CD4-positive, CD25-positive, alpha-beta regulatory T cell (primary cell): ENCODE data around the gene THUMPD3. TPM values are rescaled to one million over a fixed set of nuclear protein-coding genes. Genes with fewer than 3 reads are reported as not detected.

ENCODE experiments used
- ATAC-seq, 2 donors: fragments of 150-1000 bp; cut with Tn5 transposase; one replicate each; pipeline ENCODE4 v1.10.0; 2021; ENCODE audit warnings: low read depth in 2 of 2, moderate number of reproducible peaks in 2 of 2, moderate library complexity in 1 of 2
- DNase-seq, 3 donors: peaks; one replicate each; pipeline versions ENCODE4 v3.0.0 to v3.0.0-alpha.2; 2012 to 2022; ENCODE audit warnings: mixed read lengths in 1 of 3
- H3K27ac ChIP-seq: one replicate; pipeline ENCODE4 v1.7.0; 2013; ENCODE audit warnings: mild to moderate bottlenecking, low read length; ENCODE audit not compliant: insufficient read depth, poor library complexity, severe bottlenecking
- H3K27me3 ChIP-seq: one replicate; pipeline ENCODE4 v1.7.0; 2013; ENCODE audit warnings: low read length; ENCODE audit not compliant: control insufficient read depth, insufficient read depth
- H3K36me3 ChIP-seq: one replicate; pipeline ENCODE4 v1.7.0; 2013; ENCODE audit warnings: mild to moderate bottlenecking, low read length, moderate library complexity; ENCODE audit not compliant: control insufficient read depth, insufficient read depth
- H3K4me1 ChIP-seq: 2 replicates; pipeline ENCODE4 v1.7.0; 2013; ENCODE audit warnings: mild to moderate bottlenecking, low read length; ENCODE audit not compliant: insufficient read depth, control insufficient read depth, poor library complexity, severe bottlenecking
- H3K4me3 ChIP-seq: one replicate; pipeline ENCODE4 v1.7.0; 2013; ENCODE audit warnings: low read depth, mild to moderate bottlenecking, low read length, moderate library complexity
- H3K9me3 ChIP-seq, 2 experiments: 1 replicate in 1 of 2; 2 replicates in 1 of 2; pipeline ENCODE4 v1.7.0; 2013; ENCODE audit warnings: low read length in 2 of 2, mild to moderate bottlenecking in 1 of 2, moderate library complexity in 1 of 2; ENCODE audit not compliant: control insufficient read depth in 2 of 2
- H3K27ac Mint-ChIP-seq, 3 donors: one replicate each; pipeline ENCODE4 v1.8.0; 2020 to 2022; ENCODE audit warnings: mild to moderate bottlenecking in 3 of 3, mixed read lengths in 3 of 3, moderate library complexity in 2 of 3
- H3K27me3 Mint-ChIP-seq: one replicate; pipeline ENCODE4 v1.8.0; 2022; ENCODE audit warnings: mild to moderate bottlenecking, mixed read lengths
- H3K36me3 Mint-ChIP-seq: one replicate; pipeline ENCODE4 v1.8.0; 2020; ENCODE audit warnings: mixed read lengths
- H3K4me1 Mint-ChIP-seq, 4 donors: one replicate each; pipeline ENCODE4 v1.8.0; 2020 to 2022; ENCODE audit warnings: mixed read lengths in 4 of 4, mild to moderate bottlenecking in 1 of 4
- H3K4me3 Mint-ChIP-seq, 4 donors: one replicate each; pipeline ENCODE4 v1.8.0; 2020 to 2022; ENCODE audit warnings: mild to moderate bottlenecking in 4 of 4, mixed read lengths in 4 of 4, moderate library complexity in 3 of 4
- H3K9me3 Mint-ChIP-seq, 7 donors: one replicate each; pipeline ENCODE4 v1.8.0; 2020 to 2022; ENCODE audit warnings: mixed read lengths in 7 of 7, mild to moderate bottlenecking in 3 of 7, moderate library complexity in 2 of 7
- polyA plus RNA-seq, 4 donors: library from polyadenylated mRNA; unstranded; fragments of 300-500 nt; fragmentation: Illumina TruSeq; gene quantifications; one replicate each; pipeline ENCODE4 v1.2.3, GENCODE V29; 2021
- total RNA-seq: library from RNA; stranded (reverse); gene quantifications from one replicate; pipeline ENCODE4 v1.2.3, GENCODE V29; 2022

The THUMPD3 gene
- total and polyA plus RNA-seq, 5 donors from 2014 or later: 17.9 to 40.2 (median 19.8) TPM

DNA sequence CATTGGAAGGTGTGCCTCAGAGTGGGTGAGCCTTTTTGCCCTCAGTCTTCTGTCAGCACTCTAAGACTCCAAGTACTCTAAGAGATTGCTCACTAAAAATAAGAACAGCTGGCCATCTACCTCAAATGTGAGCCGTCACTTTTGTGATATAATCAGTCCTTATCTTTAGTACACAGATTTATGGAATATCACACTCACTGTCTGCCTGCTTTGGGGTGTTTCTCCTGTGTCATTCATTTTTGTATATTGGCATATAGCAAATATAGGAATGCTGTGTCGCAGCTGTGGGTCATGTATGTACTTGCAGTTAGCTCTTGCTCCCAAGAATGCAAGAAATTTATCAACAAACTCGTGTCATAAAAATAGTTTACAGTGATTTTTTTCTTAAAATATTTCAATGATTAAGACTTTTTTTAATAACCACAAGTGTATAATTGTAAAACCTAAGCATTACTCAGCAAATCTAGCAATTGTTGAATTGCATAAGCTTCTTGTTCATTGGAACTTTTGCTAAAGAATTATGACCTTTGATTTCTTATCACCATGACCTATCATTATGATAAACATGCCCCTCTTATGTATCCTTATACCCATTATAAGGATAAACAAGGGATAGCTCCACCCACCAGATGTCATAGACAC lies 53.4 kb downstream of the THUMPD3 start:
- H3K36me3 Mint-ChIP-seq: peaks cover 6% of the 10 kb centered on the region
- Histone ChIP-seq H3K9me3 (no peaks in the 10 kb centered on the region), H3K27me3 (no peaks in the 10 kb centered on the region), H3K27ac (no peak overlapping the region), H3K36me3 (peaks cover 8% of the 10 kb centered on the region), H3K4me1 (peaks cover 39% of the 10 kb centered on the region), H3K4me3 (no peak overlapping the region)
- H3K4me3 Mint-ChIP-seq: no peak overlapping the region
- H3K4me1 Mint-ChIP-seq: peaks cover 37 to 70% (median 53%) of the 10 kb centered on the region in 4 donors
- no peaks in the 10 kb centered on the region for H3K27me3 Mint-ChIP-seq
- DNase-seq (no peak), ATAC-seq (no peak)
- peak overlapping the region; percentile 5 to 75 (median 34) for H3K27ac Mint-ChIP-seq
- H3K9me3 Mint-ChIP-seq: no peaks in the 10 kb centered on the region

DNA sequence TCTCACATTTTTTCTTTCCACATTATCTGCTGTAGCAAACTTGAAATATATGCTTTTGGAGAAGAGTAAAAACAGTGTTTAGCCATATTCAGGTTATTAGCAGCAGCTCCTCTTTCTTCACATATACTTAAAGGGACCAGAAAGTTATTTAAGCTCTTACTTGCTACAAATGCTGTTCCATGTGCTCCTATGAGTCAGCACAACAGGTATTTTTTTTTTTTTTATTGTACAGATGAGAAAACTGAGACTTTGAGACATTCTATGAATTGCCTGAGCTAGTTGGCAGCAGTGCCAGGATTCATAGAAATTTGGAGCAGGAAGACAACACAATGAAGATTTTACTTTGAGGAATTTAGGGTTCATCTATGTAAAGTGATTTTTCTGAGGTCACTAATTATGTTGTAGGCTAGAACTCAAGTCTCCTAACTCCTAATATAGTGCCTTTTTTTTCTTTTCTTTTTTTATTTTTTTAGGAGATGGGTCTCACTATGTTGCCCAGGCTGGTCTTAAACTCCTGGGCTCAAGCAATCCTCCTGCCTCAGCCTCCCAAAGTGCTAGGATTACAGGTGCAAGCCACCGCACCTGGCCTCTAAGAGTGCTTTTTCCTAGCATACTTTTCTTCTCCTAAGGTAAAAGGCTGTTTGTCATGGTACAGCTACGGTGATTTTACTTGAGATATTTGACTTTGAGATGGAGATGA lies 58.1 kb downstream of the THUMPD3 start:
- H3K4me1 Mint-ChIP-seq: peaks cover 36 to 60% (median 37%) of the 10 kb centered on the region in 4 donors
- no peaks in the 10 kb centered on the region for H3K9me3 Mint-ChIP-seq
- peak overlapping the region in 1 of 4 donors; percentile 32 for H3K4me3 Mint-ChIP-seq
- ATAC-seq: no peak
- peaks cover 15% of the 10 kb centered on the region for H3K36me3 ChIP-seq
- peak overlapping the region; percentile 8 to 94 (median 39) for H3K27ac Mint-ChIP-seq
- no peak overlapping the region for H3K27ac ChIP-seq
- DNase-seq: no peak
- peaks cover 33% of the 10 kb centered on the region for H3K4me1 ChIP-seq
- peaks cover 4% of the 10 kb centered on the region for H3K36me3 Mint-ChIP-seq
- no peaks in the 10 kb centered on the region for H3K27me3 ChIP-seq
- H3K9me3 ChIP-seq: no peaks in the 10 kb centered on the region
- no peaks in the 10 kb centered on the region for H3K27me3 Mint-ChIP-seq
- no peak overlapping the region for H3K4me3 ChIP-seq

DNA sequence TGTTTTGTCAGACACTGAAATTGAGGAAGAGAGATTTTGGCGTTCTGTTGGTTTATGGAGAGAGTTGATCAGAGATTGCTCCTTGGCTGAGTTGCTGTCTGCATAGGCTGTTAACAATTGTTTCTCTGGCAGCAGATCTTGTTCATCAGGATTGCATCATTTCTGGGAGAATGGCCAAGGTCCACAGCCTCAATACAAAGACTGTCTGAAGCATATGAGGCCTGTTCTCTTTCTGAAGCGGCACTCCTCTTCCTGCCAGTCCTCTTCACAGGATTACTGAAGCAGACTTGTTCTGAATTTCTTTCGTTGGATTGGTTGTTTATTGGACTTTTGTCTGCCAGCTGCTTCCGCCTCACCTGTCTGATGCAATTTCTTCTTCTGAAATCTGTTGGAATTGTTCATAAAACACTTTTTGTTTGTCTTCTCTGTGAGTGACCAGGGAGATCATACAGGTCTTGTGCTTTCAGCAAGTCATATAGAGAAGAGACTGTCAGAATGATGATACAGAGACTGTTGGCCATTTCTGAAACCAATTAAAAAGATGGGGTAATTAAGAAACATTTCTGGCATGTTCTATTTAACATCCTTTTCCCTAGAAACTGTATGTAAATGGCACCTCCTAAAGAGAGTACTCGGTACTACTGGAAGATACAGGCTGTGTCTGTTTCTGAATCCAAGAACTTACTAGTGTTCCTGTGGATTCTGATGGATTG lies 60.0 kb downstream of the THUMPD3 start:
- Histone ChIP-seq H3K9me3 (no peaks in the 10 kb centered on the region), H3K4me3 (no peak overlapping the region), H3K4me1 (peaks cover 26% of the 10 kb centered on the region), H3K27ac (peak overlapping the region; percentile 55), H3K36me3 (peaks cover 25% of the 10 kb centered on the region), H3K27me3 (no peaks in the 10 kb centered on the region)
- no peaks in the 10 kb centered on the region for H3K27me3 Mint-ChIP-seq
- peaks cover 4% of the 10 kb centered on the region for H3K36me3 Mint-ChIP-seq
- ATAC-seq (peak; percentile 69 to 78), DNase-seq (peak in 2 of 3 donors; percentile 35 to 49)
- peaks cover 28 to 54% (median 32%) of the 10 kb centered on the region in 4 donors for H3K4me1 Mint-ChIP-seq
- H3K27ac Mint-ChIP-seq: peak overlapping the region; percentile 28 to 94 (median 31)
- no peaks in the 10 kb centered on the region for H3K9me3 Mint-ChIP-seq
- H3K4me3 Mint-ChIP-seq: peak overlapping the region in 1 of 4 donors; percentile 5

DNA sequence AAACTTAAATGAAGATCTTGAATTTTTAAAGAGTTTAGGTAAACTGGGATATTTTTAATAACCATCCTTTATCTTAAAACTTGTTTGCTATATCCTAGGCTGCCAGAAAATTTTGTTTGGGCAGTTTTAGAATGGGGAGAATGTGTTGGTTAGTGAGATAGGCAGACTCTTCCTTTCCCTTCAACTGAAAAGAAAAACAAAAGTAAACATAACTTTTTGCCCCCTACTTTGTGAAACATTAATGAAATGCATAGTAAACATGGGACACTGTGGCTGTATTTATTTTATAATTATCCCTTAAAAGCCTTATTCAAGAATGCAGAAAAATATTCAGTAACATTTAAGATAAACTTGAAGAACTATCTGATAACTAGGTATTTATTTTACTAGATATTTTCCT lies 65.6 kb downstream of the THUMPD3 start:
- H3K27ac ChIP-seq: no peak overlapping the region
- H3K4me1 ChIP-seq: peaks cover 4% of the 10 kb centered on the region
- DNase-seq (no peak), ATAC-seq (no peak)
- no peaks in the 10 kb centered on the region for H3K9me3 ChIP-seq
- Mint-ChIP-seq H3K36me3 (peaks cover 41% of the 10 kb centered on the region), H3K9me3 (no peaks in the 10 kb centered on the region), H3K27ac (no peak overlapping the region), H3K27me3 (no peaks in the 10 kb centered on the region), H3K4me1 (peaks cover 0 to 14% (median 8%) of the 10 kb centered on the region in 4 donors), H3K4me3 (no peak overlapping the region)
- peaks cover 74% of the 10 kb centered on the region for H3K36me3 ChIP-seq
- H3K27me3 ChIP-seq: no peaks in the 10 kb centered on the region
- H3K4me3 ChIP-seq: no peak overlapping the region

DNA sequence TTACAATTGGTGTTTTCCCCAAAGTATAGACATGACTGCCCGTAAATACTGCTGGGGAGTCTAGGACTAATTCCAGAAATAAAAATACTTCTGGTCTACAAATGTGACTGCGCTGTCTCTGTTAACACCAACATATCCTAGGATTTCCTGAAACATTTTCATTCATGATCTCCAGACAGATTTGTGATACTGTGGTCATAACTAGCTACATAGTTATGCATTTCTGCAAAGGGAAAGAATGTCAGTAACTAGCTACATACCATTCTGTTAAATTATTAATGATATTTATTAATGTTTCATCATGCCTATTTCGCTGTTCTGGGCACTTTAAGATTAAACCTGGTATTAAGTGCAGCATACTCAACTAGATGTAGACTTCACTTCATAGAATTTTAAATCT lies 67.9 kb downstream of the THUMPD3 start:
- H3K27ac Mint-ChIP-seq: no peak overlapping the region
- Histone ChIP-seq H3K4me3 (no peak overlapping the region), H3K9me3 (no peaks in the 10 kb centered on the region), H3K27ac (no peak overlapping the region), H3K4me1 (no peaks in the 10 kb centered on the region), H3K36me3 (peaks cover 88% of the 10 kb centered on the region), H3K27me3 (no peaks in the 10 kb centered on the region)
- DNase-seq (no peak), ATAC-seq (no peak)
- H3K4me3 Mint-ChIP-seq: no peak overlapping the region
- peaks cover 61% of the 10 kb centered on the region for H3K36me3 Mint-ChIP-seq
- H3K4me1 Mint-ChIP-seq: peaks cover 0 to 13% (median 6%) of the 10 kb centered on the region in 4 donors
- H3K9me3 Mint-ChIP-seq: no peaks in the 10 kb centered on the region
- H3K27me3 Mint-ChIP-seq: no peaks in the 10 kb centered on the region

DNA sequence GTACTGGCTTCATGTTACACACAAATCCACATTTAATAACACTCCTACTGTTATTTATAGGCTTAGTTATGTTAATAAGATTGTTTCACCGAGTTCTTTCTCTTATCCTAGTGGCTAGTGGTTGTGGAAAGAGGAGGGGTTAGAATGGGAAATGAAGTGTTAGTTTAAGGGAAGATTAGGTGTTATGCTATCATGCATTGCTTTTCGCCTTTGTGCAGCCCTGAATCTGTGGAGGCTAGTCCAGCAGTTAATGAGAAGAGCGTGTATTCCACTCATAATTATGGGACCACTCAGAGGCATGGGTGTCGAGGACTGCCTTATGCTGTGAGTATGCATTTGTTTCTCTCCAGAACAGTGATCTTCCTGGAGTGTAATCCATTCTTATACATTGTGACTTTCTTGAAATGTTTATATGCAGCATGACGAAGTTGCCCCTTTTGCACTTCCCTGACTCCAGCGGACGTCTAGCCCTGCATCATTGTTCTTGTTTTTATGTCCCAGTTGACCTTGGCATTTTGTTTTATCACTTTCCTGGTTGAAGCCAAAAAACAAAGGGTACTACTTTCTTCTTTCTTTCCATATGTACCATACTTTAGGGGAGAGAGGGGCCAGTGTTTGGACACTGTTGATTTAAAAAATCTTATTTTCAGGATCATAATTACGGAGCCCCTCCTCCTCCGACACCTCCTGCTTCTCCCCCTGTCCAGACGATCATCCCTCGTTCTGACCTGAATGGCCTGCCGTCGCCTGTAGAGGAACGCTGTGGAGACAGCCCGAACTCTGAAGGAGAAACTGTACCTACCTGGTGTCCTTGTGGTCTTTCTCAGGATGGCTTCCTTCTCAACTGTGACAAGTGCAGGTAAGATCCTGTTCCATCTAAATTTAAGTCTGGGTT lies 71.0 kb downstream of the THUMPD3 start:
- H3K4me3 Mint-ChIP-seq: no peak overlapping the region
- H3K36me3 Mint-ChIP-seq: peaks cover 53% of the 10 kb centered on the region
- H3K4me3 ChIP-seq: no peak overlapping the region
- DNase-seq: no peak
- H3K27me3 Mint-ChIP-seq: no peaks in the 10 kb centered on the region
- peaks cover 97% of the 10 kb centered on the region for H3K36me3 ChIP-seq
- ATAC-seq: no peak
- no peak overlapping the region for H3K27ac ChIP-seq
- peaks cover 5 to 14% (median 10%) of the 10 kb centered on the region in 4 donors for H3K4me1 Mint-ChIP-seq
- no peaks in the 10 kb centered on the region for H3K27me3 ChIP-seq
- H3K27ac Mint-ChIP-seq: peak overlapping the region in 2 of 3 donors; percentile 62 to 75
- H3K4me1 ChIP-seq: no peaks in the 10 kb centered on the region
- H3K9me3 ChIP-seq: no peaks in the 10 kb centered on the region
- no peaks in the 10 kb centered on the region for H3K9me3 Mint-ChIP-seq

DNA sequence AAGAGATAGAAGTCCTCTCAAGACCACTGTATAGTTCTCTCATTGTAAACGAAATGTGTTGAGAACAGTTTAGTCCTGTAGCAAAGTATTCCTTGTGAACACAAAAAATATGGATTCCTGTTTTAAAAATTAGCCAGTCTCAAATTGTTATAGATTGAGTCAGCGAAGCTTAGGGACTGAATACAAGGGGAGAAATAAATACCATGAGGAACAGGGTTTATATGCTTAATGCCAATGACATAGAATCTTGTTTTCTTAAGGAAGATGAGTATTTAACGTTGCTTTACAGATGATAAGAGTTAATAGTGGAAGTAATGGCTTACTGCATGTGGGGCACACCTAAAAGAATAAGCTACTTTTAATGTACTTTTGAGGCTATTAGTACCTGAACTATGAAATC lies 72.5 kb downstream of the THUMPD3 start:
- Mint-ChIP-seq H3K4me3 (no peak overlapping the region), H3K4me1 (peaks cover 3 to 12% (median 8%) of the 10 kb centered on the region in 4 donors), H3K36me3 (peaks cover 45% of the 10 kb centered on the region), H3K27me3 (no peaks in the 10 kb centered on the region), H3K9me3 (no peaks in the 10 kb centered on the region), H3K27ac (peak overlapping the region; percentile 56 to 80 (median 61))
- no peak overlapping the region for H3K27ac ChIP-seq
- no peak for DNase-seq
- no peaks in the 10 kb centered on the region for H3K27me3 ChIP-seq
- ATAC-seq: no peak
- no peak overlapping the region for H3K4me3 ChIP-seq
- peaks cover 96% of the 10 kb centered on the region for H3K36me3 ChIP-seq
- no peaks in the 10 kb centered on the region for H3K4me1 ChIP-seq
- H3K9me3 ChIP-seq: no peaks in the 10 kb centered on the region
